B cell (primary cell): ENCODE results near the gene GRM4. TPM values are rescaled to one million over a fixed set of nuclear protein-coding genes. Genes with fewer than 3 reads are reported as not detected.

ENCODE experiments used
- ATAC-seq: fragments of 200-7000 bp; cut with Tn5 transposase; one replicate; pipeline ENCODE4 v1.10.0; 2021; ENCODE audit warnings: low read depth, mild to moderate bottlenecking, moderate number of reproducible peaks, moderate library complexity
- CTCF ChIA-PET: fragments of 350-600 bp; sonication (Branson Sonifier 250); formaldehyde crosslinking; loops from one replicate; lab custom pipeline; 2021; ENCODE audit warnings: antibody characterized with exemption, inconsistent platforms; lab: Charles Lee
- POLR2A ChIA-PET: fragments of 350-600 bp; sonication (Branson Sonifier 250); formaldehyde crosslinking; loops from one replicate; lab custom pipeline; 2021; ENCODE audit warnings: antibody characterized with exemption; lab: Charles Lee
- DNase-seq: peaks from one replicate; pipeline ENCODE4 v3.0.0; 2013
- H2AFZ ChIP-seq: 2 replicates; pipeline ENCODE4 v1.6.1; 2012; ENCODE audit warnings: mild to moderate bottlenecking, low read depth, low read length; ENCODE audit not compliant: insufficient read depth, poor library complexity, severe bottlenecking
- H3K27ac ChIP-seq, 2 donors: 1 replicate in 1 of 2; 2 replicates in 1 of 2; pipeline ENCODE4 v1.5.1; 2012 to 2013; ENCODE audit warnings: low read length in 2 of 2, mild to moderate bottlenecking in 2 of 2, moderate library complexity in 1 of 2
- H3K27me3 ChIP-seq, 4 experiments: fragments of 200-600 bp in 1 of 4; sonication (generic) in 1 of 4; replicated peaks in 1 of 4; 1 replicate in 2 of 4; 2 replicates in 2 of 4; pipeline versions ENCODE4 v1.6.1 to v1.7.0; 2013 to 2016; ENCODE audit warnings: low read length in 3 of 4, mild to moderate bottlenecking in 2 of 4, mixed read lengths in 1 of 4, moderate library complexity in 1 of 4; ENCODE audit not compliant: insufficient read depth in 4 of 4, control insufficient read depth in 3 of 4; ENCODE audit errors: control extremely low read depth in 1 of 4
- H3K36me3 ChIP-seq, 2 experiments: replicated peaks in 1 of 2; 1 replicate in 1 of 2; 2 replicates in 1 of 2; pipeline versions ENCODE4 v1.6.1 to v1.7.1; 2013; ENCODE audit warnings: low read length in 1 of 2; ENCODE audit not compliant: insufficient read depth in 2 of 2, control insufficient read depth in 1 of 2; ENCODE audit errors: control extremely low read depth in 1 of 2, extremely low read depth in 1 of 2
- H3K4me1 ChIP-seq, 2 donors: fragments of 200-600 bp in 1 of 2; sonication (generic) in 1 of 2; 1 replicate in 1 of 2; 2 replicates in 1 of 2; pipeline versions ENCODE4 v1.5.1 to v1.6.1; 2013 to 2017; ENCODE audit warnings: low read length in 2 of 2; ENCODE audit not compliant: control insufficient read depth in 2 of 2, insufficient read depth in 2 of 2
- H3K4me2 ChIP-seq: replicated peaks from 2 replicates; pipeline ENCODE3; 2012; ENCODE audit warnings: mild to moderate bottlenecking, low read depth, low read length; ENCODE audit not compliant: poor library complexity, severe bottlenecking
- H3K4me3 ChIP-seq, 5 experiments: fragments of 200-600 bp in 1 of 5; sonication (generic) in 1 of 5; 1 replicate in 3 of 5; 2 replicates in 2 of 5; pipeline versions ENCODE4 v1.5.1 to v1.7.0; 2011 to 2016; ENCODE audit warnings: low read length in 4 of 5, mild to moderate bottlenecking in 4 of 5, low read depth in 2 of 5, control low read depth in 1 of 5, moderate library complexity in 1 of 5; ENCODE audit not compliant: insufficient read depth in 1 of 5; ENCODE audit errors: control extremely low read depth in 1 of 5, extremely low read depth in 1 of 5
- H3K79me2 ChIP-seq: fragments of 200-600 bp; sonication (generic); one replicate; pipeline ENCODE4 v1.6.0; 2016; ENCODE audit warnings: low read length; ENCODE audit not compliant: control insufficient read depth, insufficient read depth
- H3K9ac ChIP-seq: fragments of 200-600 bp; sonication (generic); 2 replicates; pipeline ENCODE4 v1.6.1; 2017; ENCODE audit warnings: mild to moderate bottlenecking, low read length, moderate library complexity
- H3K9me3 ChIP-seq, 3 donors: one replicate each; pipeline versions ENCODE4 v1.6.1 to v1.7.1; 2013; ENCODE audit warnings: low read length in 2 of 3; ENCODE audit not compliant: control insufficient read depth in 2 of 3, insufficient read depth in 1 of 3; ENCODE audit errors: control extremely low read depth in 1 of 3
- H4K20me1 ChIP-seq: 2 replicates; pipeline ENCODE4 v1.6.0; 2012; ENCODE audit warnings: mild to moderate bottlenecking, low read length; ENCODE audit not compliant: insufficient read depth, control insufficient read depth, poor library complexity, severe bottlenecking
- H3K27ac Mint-ChIP-seq: one replicate; pipeline ENCODE4 v1.8.0; 2021; ENCODE audit warnings: mixed read lengths
- H3K27me3 Mint-ChIP-seq: one replicate; pipeline ENCODE4 v1.8.0; 2021; ENCODE audit warnings: mixed read lengths
- H3K4me1 Mint-ChIP-seq: one replicate; pipeline ENCODE4 v1.8.0; 2021; ENCODE audit warnings: mixed read lengths
- H3K4me3 Mint-ChIP-seq: one replicate; pipeline ENCODE4 v1.8.0; 2021; ENCODE audit warnings: mixed read lengths
- H3K9me3 Mint-ChIP-seq: one replicate; pipeline ENCODE4 v1.8.0; 2022; ENCODE audit warnings: mixed read lengths; ENCODE audit not compliant: insufficient read depth
- EZH2 ChIP-seq: IDR thresholded peaks from 2 replicates; pipeline ENCODE4 v1.6.1; 2012; ENCODE audit warnings: borderline replicate concordance, low read depth, mild to moderate bottlenecking, moderate library complexity, low read length; ENCODE audit not compliant: insufficient read depth, poor library complexity, severe bottlenecking
- WGBS: methylation state at CpG from one replicate; pipeline ENCODE4 v1.1.5; 2013; ENCODE audit warnings: missing lambda C conversion rate; ENCODE audit not compliant: insufficient coverage; 5-methylcytosine and 5-hydroxymethylcytosine counted together
- intact Hi-C: fragments of 100-400 bp; cut with micrococcal nuclease; formaldehyde crosslinking; loops from one replicate; pipeline ENCODE4 v1.10.0; 2022
- polyA plus RNA-seq: library from polyadenylated mRNA; depleted of rRNA; stranded (reverse); fragments of >200 nt; gene quantifications from 2 replicates; pipeline ENCODE4 v1.2.3, GENCODE V29; 2012
- total RNA-seq, 2 donors: library from RNA; stranded (reverse); fragments of 120-200 nt in 1 of 2; gene quantifications; 1 replicate in 1 of 2; 2 replicates in 1 of 2; pipeline versions ENCODE4 v1.2.3 to v1.2.4, GENCODE V29; 2013 to 2022
- TF ChIP-seq, protein P1 (sequence below): fragments of 200-600 bp; IDR thresholded peaks from one replicate; pipeline ENCODE4 v1.8.0; 2022; ENCODE audit warnings: antibody characterized with exemption, mild to moderate bottlenecking

Gene GRM4
- total and polyA plus RNA-seq, 2 donors (not counting 1 experiment from before 2014, with no cell fraction given): 0.04 TPM; not detected in 1

DNA sequence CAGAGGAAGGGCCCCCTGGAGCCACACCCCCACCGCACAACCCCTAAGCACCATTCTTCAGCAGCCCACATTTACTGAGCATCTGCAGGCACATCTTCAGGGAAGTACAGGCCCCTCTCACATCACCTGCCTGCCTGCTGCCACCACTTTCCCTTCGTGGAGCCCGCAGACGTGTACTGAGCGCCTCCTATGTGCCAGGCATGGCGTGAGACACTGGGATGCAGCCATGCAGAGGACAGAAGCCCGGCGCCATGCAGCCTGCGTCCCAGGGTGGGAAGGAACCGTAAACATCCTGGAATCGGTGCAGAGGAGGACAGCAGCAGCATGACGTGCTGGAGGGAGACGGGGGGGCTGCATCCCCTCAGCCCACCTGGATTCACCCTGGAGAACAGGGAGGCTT is 78.1 kb downstream of the GRM4 start:
- no peaks in the 10 kb centered on the region for H3K36me3 ChIP-seq
- no peaks in the 10 kb centered on the region for H4K20me1 ChIP-seq
- ChIA-PET POLR2A (no interaction called here), CTCF (no interaction called here)
- no peak overlapping the region for H3K27ac Mint-ChIP-seq
- DNase-seq (no peak), ATAC-seq (no peak)
- no peak overlapping the region for H3K4me3 ChIP-seq
- H3K4me1 ChIP-seq: no peaks in the 10 kb centered on the region
- 69% methylated on average over 13 of the region's 13 CpGs for WGBS
- H3K4me1 Mint-ChIP-seq: no peaks in the 10 kb centered on the region
- no peaks in the 10 kb centered on the region for H3K79me2 ChIP-seq
- TF ChIP-seq EZH2: no peak
- TF ChIP-seq, protein P1, sequence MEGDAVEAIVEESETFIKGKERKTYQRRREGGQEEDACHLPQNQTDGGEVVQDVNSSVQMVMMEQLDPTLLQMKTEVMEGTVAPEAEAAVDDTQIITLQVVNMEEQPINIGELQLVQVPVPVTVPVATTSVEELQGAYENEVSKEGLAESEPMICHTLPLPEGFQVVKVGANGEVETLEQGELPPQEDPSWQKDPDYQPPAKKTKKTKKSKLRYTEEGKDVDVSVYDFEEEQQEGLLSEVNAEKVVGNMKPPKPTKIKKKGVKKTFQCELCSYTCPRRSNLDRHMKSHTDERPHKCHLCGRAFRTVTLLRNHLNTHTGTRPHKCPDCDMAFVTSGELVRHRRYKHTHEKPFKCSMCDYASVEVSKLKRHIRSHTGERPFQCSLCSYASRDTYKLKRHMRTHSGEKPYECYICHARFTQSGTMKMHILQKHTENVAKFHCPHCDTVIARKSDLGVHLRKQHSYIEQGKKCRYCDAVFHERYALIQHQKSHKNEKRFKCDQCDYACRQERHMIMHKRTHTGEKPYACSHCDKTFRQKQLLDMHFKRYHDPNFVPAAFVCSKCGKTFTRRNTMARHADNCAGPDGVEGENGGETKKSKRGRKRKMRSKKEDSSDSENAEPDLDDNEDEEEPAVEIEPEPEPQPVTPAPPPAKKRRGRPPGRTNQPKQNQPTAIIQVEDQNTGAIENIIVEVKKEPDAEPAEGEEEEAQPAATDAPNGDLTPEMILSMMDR: no peak
- peaks cover 0 to 4% (median 0%) of the 10 kb centered on the region in 3 donors for H3K9me3 ChIP-seq
- no peak overlapping the region for H3K9ac ChIP-seq
- no peak overlapping the region for H3K4me2 ChIP-seq
- H3K4me3 Mint-ChIP-seq: no peak overlapping the region
- H3K27me3 ChIP-seq: peaks cover 0 to 7% (median 0%) of the 10 kb centered on the region in 4 experiments
- H3K27ac ChIP-seq: no peak overlapping the region
- H2AFZ ChIP-seq: no peak overlapping the region
- H3K27me3 Mint-ChIP-seq: peaks cover 6% of the 10 kb centered on the region
- intact Hi-C loops: no loop called here
- H3K9me3 Mint-ChIP-seq: no peaks in the 10 kb centered on the region

DNA sequence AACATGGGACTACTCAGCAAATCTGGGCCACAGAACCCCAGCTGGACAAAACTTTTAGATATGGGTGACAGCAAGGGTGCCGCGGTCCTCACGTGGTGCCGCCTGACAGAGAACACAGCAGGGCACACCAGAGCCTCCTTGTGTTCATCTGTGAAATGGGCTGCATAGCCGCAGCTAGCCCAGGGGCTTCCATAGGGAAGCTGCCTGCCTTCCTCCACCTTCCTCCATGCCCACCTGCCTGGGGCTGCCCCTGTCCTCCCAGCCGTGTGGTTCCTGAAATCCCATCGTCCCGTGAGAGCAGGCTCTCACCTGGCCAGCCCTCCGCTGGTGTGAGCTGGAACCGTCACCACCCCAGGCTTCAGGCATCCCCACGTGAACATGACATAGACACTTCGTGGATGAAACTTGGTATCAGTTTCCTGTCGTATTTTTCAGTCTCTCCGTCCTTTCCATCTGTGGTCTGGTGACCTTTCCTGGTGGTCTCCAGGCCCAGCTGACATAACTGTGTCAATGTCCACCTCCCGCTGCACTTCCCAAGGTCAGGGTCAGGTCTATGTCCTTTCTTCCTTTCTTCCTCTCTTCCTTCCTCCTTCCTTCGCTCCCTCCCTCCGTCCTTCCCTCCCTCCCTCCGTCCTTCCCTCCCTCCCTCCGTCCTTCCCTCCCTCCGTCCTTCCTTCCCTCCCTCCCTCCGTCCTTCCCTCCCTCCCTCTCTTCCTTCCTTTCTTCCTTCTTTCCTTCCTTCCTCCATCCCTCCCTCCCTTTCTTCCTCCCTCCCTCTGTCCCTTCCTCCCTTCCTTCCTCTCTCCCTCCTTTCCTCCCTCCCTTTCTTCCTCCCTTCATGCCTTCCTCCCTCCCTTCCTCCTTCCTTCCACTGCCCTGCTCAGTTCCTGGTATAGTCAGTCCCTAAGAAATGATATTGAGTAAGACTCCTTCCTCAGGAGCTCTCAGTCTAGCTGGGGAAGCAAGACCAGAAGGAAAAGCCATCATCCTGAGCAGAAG is 78.8 kb downstream of the GRM4 start:
- H3K79me2 ChIP-seq: no peaks in the 10 kb centered on the region
- H3K27ac Mint-ChIP-seq: no peak overlapping the region
- peaks cover 0 to 7% (median 0%) of the 10 kb centered on the region in 4 experiments for H3K27me3 ChIP-seq
- H3K9me3 ChIP-seq: peaks cover 0 to 2% (median 0%) of the 10 kb centered on the region in 3 donors
- no peaks in the 10 kb centered on the region for H3K9me3 Mint-ChIP-seq
- no peak overlapping the region for H3K9ac ChIP-seq
- DNase-seq: no peak
- no peaks in the 10 kb centered on the region for H4K20me1 ChIP-seq
- H3K4me3 ChIP-seq: no peak overlapping the region
- intact Hi-C loops: no loop called here
- no peaks in the 10 kb centered on the region for H3K4me1 Mint-ChIP-seq
- H3K36me3 ChIP-seq: no peaks in the 10 kb centered on the region
- peaks cover 6% of the 10 kb centered on the region for H3K27me3 Mint-ChIP-seq
- WGBS: 60% methylated on average over 19 of the region's 21 CpGs
- no peak for TF ChIP-seq EZH2
- TF ChIP-seq, protein P1: no peak
- H3K4me1 ChIP-seq: no peaks in the 10 kb centered on the region
- CTCF ChIA-PET: interaction anchor here (0.6 kb wide), 1 partner anchor 219 kb away, joined by 3 read pairs; no protein-coding TSS in a partner anchor
- no peak overlapping the region for H2AFZ ChIP-seq
- H3K4me2 ChIP-seq: no peak overlapping the region
- POLR2A ChIA-PET: no interaction called here
- ATAC-seq: no peak
- no peak overlapping the region for H3K4me3 Mint-ChIP-seq
- no peak overlapping the region for H3K27ac ChIP-seq
